Measurements from ENCODE around the gene EIF4A2. TPM values are rescaled to one million over a fixed set of nuclear protein-coding genes. Genes with fewer than 3 reads are reported as not detected.

Gene EIF4A2
- total and polyA plus RNA-seq, 8 donors: 209 to 402 (median 264) TPM

- H3K36me3 ChIP-seq: no peaks in the 10 kb centered on the region
- intact Hi-C loops (cut with DNase I): loop anchor here in 1 of 3 donors (10.0 kb wide), 1 partner anchor 136 kb away; the partner anchor contains the start of gene AHSG
Measured at GRCh38 chr3:186750316-186750715, 33.1 kb upstream of the EIF4A2 start.

GRCh38 chr3:186751480-186751879 lies 31.9 kb upstream of the EIF4A2 start:
- 62 to 76% methylated on average over 3 of the region's 3 CpGs for WGBS, 2 donors
- no peak overlapping the region for H3K4me3 ChIP-seq
- intact Hi-C loops (cut with DNase I): loop anchor here in 1 of 3 donors (10.0 kb wide), 1 partner anchor 137 kb away; the partner anchor contains the start of gene AHSG

More at GRCh38 chr3:186750316-186750715, 33.1 kb upstream of the EIF4A2 start:
- no peak for TF ChIP-seq CTCF (IDR thresholded peaks at IDR 0.05)
- no peaks in the 10 kb centered on the region for H3K27me3 ChIP-seq
- no peaks in the 10 kb centered on the region for H3K4me1 ChIP-seq
- no peak for ATAC-seq
- FAIRE-seq: no peak
- WGBS, 2 donors: 94 to 95% methylated on average over 2 of the region's 2 CpGs
- H3K27ac ChIP-seq: no peak overlapping the region
- no peaks in the 10 kb centered on the region for H3K9me3 ChIP-seq
- H3K4me3 ChIP-seq: no peak overlapping the region
- DNase-seq: no peak

GRCh38 chr3:186754006-186754405 lies 29.4 kb upstream of the EIF4A2 start:
- FAIRE-seq (no peak), ATAC-seq (no peak), DNase-seq (no peak)
- no peak for TF ChIP-seq CTCF (IDR thresholded peaks at IDR 0.05)
- Histone ChIP-seq H3K27ac (no peak overlapping the region), H3K36me3 (no peaks in the 10 kb centered on the region), H3K4me3 (no peak overlapping the region), H3K4me1 (no peaks in the 10 kb centered on the region), H3K9me3 (no peaks in the 10 kb centered on the region), H3K27me3 (no peaks in the 10 kb centered on the region)
- WGBS, 2 donors: 71 to 72% methylated on average over 7 of the region's 7 CpGs
- intact Hi-C loops (cut with DNase I): loop anchor here in 1 of 3 donors (10.0 kb wide), 1 partner anchor 139 kb away; the partner anchor contains the start of gene AHSG

More at GRCh38 chr3:186751480-186751879, 31.9 kb upstream of the EIF4A2 start:
- H3K36me3 ChIP-seq: no peaks in the 10 kb centered on the region
- H3K9me3 ChIP-seq: no peaks in the 10 kb centered on the region
- FAIRE-seq (no peak), DNase-seq (no peak), ATAC-seq (no peak)
- no peak for TF ChIP-seq CTCF (IDR thresholded peaks at IDR 0.05)
- H3K4me1 ChIP-seq: no peaks in the 10 kb centered on the region
- H3K27me3 ChIP-seq: no peaks in the 10 kb centered on the region
- H3K27ac ChIP-seq: no peak overlapping the region

- no peak for TF ChIP-seq CTCF (IDR thresholded peaks at IDR 0.05)
Measured at GRCh38 chr3:186754871-186755270, 28.5 kb upstream of the EIF4A2 start.

GRCh38 chr3:186757214-186757613 lies 26.2 kb upstream of the EIF4A2 start:
- Histone ChIP-seq H3K27ac (no peak overlapping the region), H3K4me3 (no peak overlapping the region), H3K4me1 (no peaks in the 10 kb centered on the region), H3K27me3 (no peaks in the 10 kb centered on the region), H3K36me3 (no peaks in the 10 kb centered on the region), H3K9me3 (no peaks in the 10 kb centered on the region)
- no peak for TF ChIP-seq CTCF (IDR thresholded peaks at IDR 0.05)
- no peak for FAIRE-seq
- intact Hi-C loops (cut with DNase I): loop anchor here in 1 of 3 donors (10.0 kb wide), 1 partner anchor 142 kb away; the partner anchor contains the start of gene AHSG
- no peak for ATAC-seq
- 81 to 84% methylated on average over 8 of the region's 8 CpGs for WGBS, 2 donors
- no peak for DNase-seq

More at GRCh38 chr3:186754871-186755270, 28.5 kb upstream of the EIF4A2 start:
- Histone ChIP-seq H3K9me3 (no peaks in the 10 kb centered on the region), H3K36me3 (no peaks in the 10 kb centered on the region), H3K27ac (no peak overlapping the region), H3K27me3 (no peaks in the 10 kb centered on the region), H3K4me3 (no peak overlapping the region), H3K4me1 (no peaks in the 10 kb centered on the region)
- DNase-seq: no peak
- FAIRE-seq: no peak
- ATAC-seq: no peak
- intact Hi-C loops (cut with DNase I): loop anchor here in 1 of 3 donors (10.0 kb wide), 1 partner anchor 140 kb away; the partner anchor contains the start of gene AHSG
- WGBS, 2 donors: 81 to 85% methylated on average over 5 of the region's 5 CpGs
